Right renal cortex interstitium (tissue), 3 donors: Measurements from ENCODE around the gene CSTF2. TPM values are rescaled to one million over a fixed set of nuclear protein-coding genes. Genes with fewer than 3 reads are reported as not detected.

Experiments
- DNase-seq, 3 donors: peaks; one replicate each; pipeline ENCODE4 v3.0.0-alpha.2; 2013; ENCODE audit warnings: low read depth in 3 of 3, low spot score in 2 of 3
- polyA plus RNA-seq, 3 donors: library from polyadenylated mRNA; unstranded; fragments of 120-200 nt; gene quantifications; one replicate each; pipeline ENCODE4 v1.2.1, GENCODE V29; 2013; ENCODE audit not compliant: insufficient read length in 3 of 3

CSTF2 gene
- polyA plus RNA-seq, 3 donors, result 24.4 to 26.0 (median 24.6) TPM

DNA sequence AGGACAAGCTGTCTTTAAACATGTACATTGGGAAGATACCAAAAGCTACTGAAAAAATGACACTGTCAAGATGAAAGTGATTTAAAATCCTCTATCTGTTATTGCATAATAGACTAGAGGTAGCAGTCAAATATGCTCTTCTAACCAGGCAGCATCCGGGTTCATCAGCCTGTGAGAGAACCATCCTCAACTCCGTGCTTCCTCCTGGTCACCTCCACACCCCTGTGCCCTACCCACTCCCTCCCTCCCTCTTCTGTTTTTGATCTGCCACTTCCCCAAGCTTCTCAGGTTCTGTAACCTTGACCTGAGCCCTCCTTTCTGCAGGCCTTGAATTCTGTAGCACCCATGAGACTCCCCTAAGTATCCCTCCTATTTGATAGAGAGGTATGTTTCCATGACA lies 48.1 kb downstream of the CSTF2 start:
- DNase-seq, result no peak

DNA sequence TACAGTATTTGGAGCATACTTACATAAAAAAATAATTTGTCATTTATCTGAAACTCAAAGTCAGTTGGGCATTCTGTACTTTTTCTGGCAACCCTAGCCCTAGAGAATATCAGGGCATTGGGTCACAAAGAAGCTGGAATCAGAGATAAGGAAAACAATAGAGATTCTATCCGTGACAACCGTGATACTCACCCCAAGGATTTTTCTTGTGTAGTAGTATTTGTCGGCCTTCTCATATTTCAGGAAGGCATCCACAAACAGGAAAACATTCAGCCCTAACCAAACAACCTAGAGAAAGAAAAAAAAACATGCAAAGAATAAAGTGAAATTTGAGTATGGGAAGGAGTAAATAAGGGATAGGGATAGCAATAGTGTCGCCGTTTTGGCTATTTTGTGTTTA lies 50.3 kb downstream of the CSTF2 start:
- no peak for DNase-seq

- no peak for DNase-seq
Measured at GRCh38 chrX:100871594-100872560, 51.7 kb downstream of the CSTF2 start.

GRCh38 chrX:100874325-100874724 lies 54.1 kb downstream of the CSTF2 start, which contains the start of gene NOX1:
TSS of gene NOX1 (minus strand) at chrX:100874359. CDS start at chrX:100874139, 220 bp downstream.
- DNase-seq, result no peak

DNA sequence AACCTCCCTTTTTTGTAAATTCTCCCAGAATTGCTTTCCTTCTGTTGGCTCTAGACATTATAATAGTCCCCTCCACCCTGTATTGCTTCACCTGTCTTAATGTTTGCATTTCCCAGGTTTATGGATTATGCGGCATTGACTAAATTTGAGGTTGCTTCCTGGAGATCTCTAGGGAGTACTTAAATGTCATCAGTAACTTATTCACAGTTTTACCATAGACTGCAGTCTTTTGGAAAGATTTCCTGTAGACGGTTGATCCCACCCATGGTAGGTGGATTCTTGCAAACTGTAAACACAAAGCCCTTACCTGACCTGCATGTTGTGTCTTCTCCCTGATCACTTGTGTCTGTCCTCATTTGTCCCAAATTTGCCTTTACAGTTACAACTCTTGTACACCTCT lies 60.2 kb downstream of the CSTF2 start:
- DNase-seq, result no peak

DNA sequence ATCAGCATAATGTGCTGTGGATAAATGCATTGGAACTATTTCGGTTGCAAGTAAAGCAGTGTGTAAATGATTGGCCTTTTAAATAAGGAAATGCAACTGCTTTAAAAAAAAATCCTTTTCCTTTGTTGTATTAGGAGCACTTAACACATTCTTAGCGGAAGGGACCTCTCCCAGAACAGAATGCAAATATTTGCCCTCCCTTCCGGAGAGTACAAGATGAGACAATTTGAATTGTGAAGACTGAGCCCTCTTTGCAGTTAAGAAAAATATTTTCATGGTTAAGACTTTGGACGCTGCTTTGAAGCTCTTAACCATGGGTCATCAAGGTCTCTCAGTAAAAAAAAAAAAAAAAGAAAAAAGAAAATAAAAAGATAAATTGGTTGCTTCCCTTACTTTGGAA lies 63.5 kb downstream of the CSTF2 start:
- DNase-seq, result no peak

Other genes with a start within 250 kb of the CSTF2 start
- gene TNMD, start 235.5 kb upstream of the CSTF2 start, polyA plus RNA-seq, result 1 to 10 TPM; 3.2 to 3.8 (median 3.4) TPM
- gene TSPAN6, start 183.6 kb upstream of the CSTF2 start, polyA plus RNA-seq, result 100 to 1,000 TPM; 169 to 186 (median 173) TPM
- gene SRPX2, start 176.2 kb upstream of the CSTF2 start, polyA plus RNA-seq, result 10 to 100 TPM in 2 of 3 donors, 1 to 10 TPM in 1; 9.9 to 12.0 (median 10.8) TPM
- 10 to 100 TPM; 21.8 to 27.9 (median 24.9) TPM for gene SYTL4, start 88.3 kb upstream of the CSTF2 start, polyA plus RNA-seq
- under 1 TPM; 0.33 to 0.97 (median 0.74) TPM for gene NOX1, start 54.0 kb downstream of the CSTF2 start, polyA plus RNA-seq
- gene XKRX, start 108.5 kb downstream of the CSTF2 start, polyA plus RNA-seq, result under 1 TPM; 0.23 to 0.35 (median 0.28) TPM
- gene ARL13A, start 149.3 kb downstream of the CSTF2 start, polyA plus RNA-seq, result under 1 TPM in 2 of 3 donors, not detected in 1; 0.10 to 0.18 TPM
- gene TRMT2B, start 231.7 kb downstream of the CSTF2 start, polyA plus RNA-seq, result 10 to 100 TPM; 11.2 to 14.1 (median 11.4) TPM